Neutrophil (primary cell): ENCODE data around the gene DMRTA2.

ENCODE experiments used
- H3K27ac ChIP-seq: fragments of 200-600 bp; sonication (generic); 2 replicates; pipeline ENCODE4 v1.5.1; 2016; ENCODE audit warnings: mild to moderate bottlenecking, moderate library complexity
- H3K27me3 ChIP-seq: fragments of 200-600 bp; sonication (generic); 2 replicates; pipeline ENCODE4 v1.6.0; 2016; ENCODE audit warnings: mild to moderate bottlenecking
- H3K36me3 ChIP-seq: fragments of 200-600 bp; sonication (generic); 2 replicates; pipeline ENCODE4 v1.5.1; 2017
- H3K4me1 ChIP-seq, 2 experiments: fragments of 200-600 bp in 1 of 2; sonication (generic) in 1 of 2; 1 replicate in 1 of 2; 2 replicates in 1 of 2; pipeline versions ENCODE4 v1.5.1 to v1.6.1; 2013 to 2016; ENCODE audit warnings: low read depth in 1 of 2, low read length in 1 of 2, mild to moderate bottlenecking in 1 of 2, moderate library complexity in 1 of 2; ENCODE audit not compliant: control insufficient read depth in 1 of 2, insufficient read depth in 1 of 2
- H3K4me3 ChIP-seq, 2 experiments: fragments of 200-600 bp in 1 of 2; sonication (generic) in 1 of 2; 1 replicate in 1 of 2; 2 replicates in 1 of 2; pipeline ENCODE4 v1.5.1; 2013 to 2016; ENCODE audit warnings: low read depth in 1 of 2, low read length in 1 of 2, mild to moderate bottlenecking in 1 of 2, moderate library complexity in 1 of 2
- H3K9me3 ChIP-seq: fragments of 200-600 bp; sonication (generic); 2 replicates; pipeline ENCODE4 v1.5.1; 2016
- CTCF ChIP-seq: fragments of 200-600 bp; sonication (generic); IDR thresholded peaks from 2 replicates; pipeline ENCODE4 v1.5.1; 2016; ENCODE audit warnings: antibody characterized with exemption

DMRTA2 gene

GRCh38 chr1:50426702-50427085, 3.5 kb upstream of the DMRTA2 start:
- peaks cover 24 to 25% of the 10 kb centered on the region in 2 experiments for H3K4me1 ChIP-seq

DNA sequence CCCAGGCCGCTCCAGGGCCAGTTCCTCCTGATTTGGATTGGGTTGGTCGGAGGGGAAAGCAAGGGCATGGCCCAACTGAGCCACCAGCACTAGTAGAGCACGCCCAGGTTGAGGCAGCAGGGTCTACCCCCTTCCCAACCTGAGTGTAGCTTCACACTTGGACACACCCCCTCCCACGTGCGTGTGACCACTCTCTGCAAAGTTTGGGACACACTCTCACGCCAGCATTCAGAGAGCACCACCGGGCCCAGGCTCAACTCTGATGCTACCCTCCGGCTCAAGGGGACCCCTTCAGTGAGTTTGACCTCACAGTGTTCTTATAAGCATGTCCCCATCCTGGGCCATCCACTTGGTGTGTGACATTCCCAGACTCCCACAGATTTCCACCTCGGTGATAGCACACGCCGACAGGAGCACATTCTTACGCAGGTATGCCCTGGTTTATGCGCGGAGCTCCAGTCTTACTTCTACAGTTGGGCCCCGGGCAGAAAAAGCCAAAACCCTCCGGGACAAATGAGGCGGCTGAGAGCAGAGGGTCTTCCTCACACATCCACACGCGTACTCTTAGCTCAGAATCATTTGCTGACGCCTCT, 3.0 kb upstream of the DMRTA2 start:
- no peaks in the 10 kb centered on the region for H3K9me3 ChIP-seq
- no peak for TF ChIP-seq CTCF
- no peak overlapping the region for H3K27ac ChIP-seq
- peaks cover 24 to 25% of the 10 kb centered on the region in 2 experiments for H3K4me1 ChIP-seq
- H3K36me3 ChIP-seq = no peaks in the 10 kb centered on the region
- peaks cover 100% of the 10 kb centered on the region for H3K27me3 ChIP-seq
- H3K4me3 ChIP-seq = no peak overlapping the region

More at GRCh38 chr1:50426702-50427085, 3.5 kb upstream of the DMRTA2 start:
- H3K9me3 ChIP-seq = no peaks in the 10 kb centered on the region
- no peak overlapping the region for H3K27ac ChIP-seq
- peaks cover 100% of the 10 kb centered on the region for H3K27me3 ChIP-seq
- H3K4me3 ChIP-seq = no peak overlapping the region
- no peaks in the 10 kb centered on the region for H3K36me3 ChIP-seq
- TF ChIP-seq CTCF = no peak

- Histone ChIP-seq H3K9me3 (no peaks in the 10 kb centered on the region), H3K4me3 (no peak overlapping the region), H3K36me3 (no peaks in the 10 kb centered on the region), H3K27me3 (peaks cover 100% of the 10 kb centered on the region), H3K27ac (no peak overlapping the region), H3K4me1 (peaks cover 28 to 29% of the 10 kb centered on the region in 2 experiments)
- no peak for TF ChIP-seq CTCF
Observed at GRCh38 chr1:50425376-50426107, 2.3 kb upstream of the DMRTA2 start.

- no peak overlapping the region for H3K27ac ChIP-seq
- no peaks in the 10 kb centered on the region for H3K9me3 ChIP-seq
- H3K36me3 ChIP-seq = no peaks in the 10 kb centered on the region
- no peak for TF ChIP-seq CTCF
- H3K27me3 ChIP-seq = peaks cover 100% of the 10 kb centered on the region
- peaks cover 28 to 29% of the 10 kb centered on the region in 2 experiments for H3K4me1 ChIP-seq
- peak overlapping the region in 1 of 2 experiments; percentile 53 for H3K4me3 ChIP-seq
Observed at GRCh38 chr1:50424884-50425375, 1.7 kb upstream of the DMRTA2 start.

- Histone ChIP-seq H3K4me3 (peak overlapping the region; percentile 52 to 53), H3K27ac (no peak overlapping the region), H3K9me3 (no peaks in the 10 kb centered on the region), H3K4me1 (peaks cover 30% of the 10 kb centered on the region in 2 experiments), H3K27me3 (peaks cover 100% of the 10 kb centered on the region), H3K36me3 (no peaks in the 10 kb centered on the region)
- TF ChIP-seq CTCF = no peak
Observed at GRCh38 chr1:50424045-50424883, 1.0 kb upstream of the DMRTA2 start.
